GM10266 (cell line): ENCODE data around the gene HNRNPDL.

ENCODE experiments used
- DNase-seq: peaks from one replicate; pipeline ENCODE4 v3.0.0; 2012; ENCODE audit errors: extremely low spot score
- CTCF ChIP-seq: IDR thresholded peaks from 2 replicates; pipeline ENCODE4 v1.5.1; 2012; ENCODE audit warnings: mild to moderate bottlenecking, low read depth; ENCODE audit not compliant: control insufficient read depth, insufficient read depth; ENCODE audit errors: missing control alignments

The HNRNPDL gene

DNA sequence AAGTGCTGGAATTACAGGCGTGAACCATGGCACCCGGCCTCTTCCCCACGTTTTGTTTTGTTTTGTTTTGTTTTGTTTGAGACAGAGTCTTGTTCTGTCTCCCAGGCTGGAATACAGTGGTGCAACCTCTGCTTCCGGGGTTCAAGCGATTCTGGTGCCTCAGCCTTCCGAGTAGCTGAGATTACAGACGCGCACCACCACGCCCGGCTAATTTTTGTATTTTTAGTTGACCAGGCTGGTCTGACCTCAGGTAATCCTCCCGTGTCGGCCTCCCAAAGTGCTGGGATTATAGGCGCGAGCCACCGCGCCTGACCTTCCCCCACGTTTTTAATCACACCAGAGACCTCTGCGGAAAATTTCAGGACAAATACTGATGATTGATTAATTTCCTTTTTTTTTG, 2.3 kb upstream of the HNRNPDL start:
- no peak for TF ChIP-seq CTCF
- DNase-seq = no peak

GRCh38 chr4:82431831-82432230, 1.6 kb upstream of the HNRNPDL start:
- TF ChIP-seq CTCF = no peak
- no peak for DNase-seq

DNA sequence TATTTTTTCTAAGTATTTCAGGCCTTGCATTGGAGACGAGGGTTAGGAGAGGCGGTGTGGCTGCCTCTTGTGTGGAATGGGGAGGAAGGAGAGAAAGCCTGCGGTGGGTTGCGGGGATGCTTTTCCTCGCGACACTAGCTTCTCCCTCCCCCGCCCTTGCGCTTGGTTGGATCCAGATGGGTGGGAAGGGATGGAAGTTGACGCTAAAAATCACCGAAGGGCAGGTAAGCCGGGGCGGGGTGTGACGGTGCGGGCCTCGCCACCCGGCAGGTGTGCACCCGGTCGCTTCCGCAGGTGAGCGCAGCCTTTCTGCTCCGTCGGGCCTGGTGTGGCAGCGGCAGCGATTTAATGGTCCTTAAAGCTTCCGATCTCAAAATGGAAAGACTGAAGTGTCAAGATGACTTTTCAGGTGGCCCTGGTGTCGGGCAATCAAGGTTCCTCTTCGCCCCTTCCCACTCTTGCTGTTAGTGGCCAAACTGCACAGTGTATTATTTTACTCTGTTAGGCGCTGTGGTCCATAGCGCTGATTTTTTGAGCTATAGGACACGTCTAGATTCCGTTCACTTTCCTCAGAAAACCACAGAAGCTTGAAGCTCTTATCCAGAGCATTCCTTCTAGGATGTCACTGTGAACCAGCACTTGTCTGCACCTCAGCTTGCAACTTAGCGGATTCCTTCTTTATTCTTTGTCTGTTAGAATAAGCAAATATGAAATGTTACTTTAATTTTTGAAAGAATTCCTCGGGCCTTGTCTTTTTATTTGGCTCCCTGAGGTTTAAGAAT, 893 bp upstream of the HNRNPDL start:
- TF ChIP-seq CTCF = no peak
- peak; percentile 29 for DNase-seq

- no peak for DNase-seq
- TF ChIP-seq CTCF = no peak
Observed at GRCh38 chr4:82429728-82430192, 502 bp downstream of the HNRNPDL start.

GRCh38 chr4:82428969-82429727, 1.1 kb downstream of the HNRNPDL start:
- TF ChIP-seq CTCF = peak; percentile 98
- peak; percentile 97 for DNase-seq

GRCh38 chr4:82428526-82428968, 1.7 kb downstream of the HNRNPDL start:
- no peak for TF ChIP-seq CTCF
- DNase-seq = no peak

DNA sequence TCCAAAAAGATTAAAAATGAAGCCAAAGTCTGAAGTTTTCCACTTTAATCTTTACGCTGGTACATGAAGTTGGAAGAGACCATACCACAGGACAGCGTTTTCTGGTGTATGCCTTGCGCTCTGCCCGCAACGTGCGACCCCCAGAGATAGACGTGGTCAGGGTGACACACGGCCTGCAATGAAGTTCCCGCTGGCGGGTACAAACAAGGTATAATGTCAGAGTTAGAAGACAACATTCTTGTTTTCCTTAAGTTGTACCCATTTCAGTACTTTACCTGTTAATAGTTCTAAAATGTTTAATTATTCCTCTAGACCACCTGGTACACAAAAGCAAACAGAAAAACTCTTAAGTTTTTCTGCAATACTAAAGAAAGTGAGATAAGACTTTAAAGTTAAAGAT, 4.8 kb downstream of the HNRNPDL start:
- no peak for TF ChIP-seq CTCF
- no peak for DNase-seq
